D721Med (cell line): ENCODE measurements around the gene BCAM.
A peak's percentile ranks its signal among the peaks of the same experiment; 100 is the strongest.

ENCODE experiments used
- DNase-seq: peaks from one replicate; pipeline ENCODE4 v3.0.0; 2011; ENCODE audit warnings: low spot score; ENCODE audit not compliant: insufficient read length
- FAIRE-seq: peaks from 2 replicates; lab custom pipeline; 2011; peaks lifted over from hg19 to GRCh38; lab: Jason Lieb, UNC
- CTCF ChIP-seq: IDR thresholded peaks from 2 replicates; pipeline ENCODE4 v1.5.1; 2012; ENCODE audit warnings: mild to moderate bottlenecking, control low read depth; ENCODE audit not compliant: insufficient read depth; ENCODE audit errors: missing control alignments

BCAM gene

GRCh38 chr19:44818466-44819031, 9.6 kb downstream of the BCAM start:
- no peak for TF ChIP-seq CTCF
- peak; percentile 16 for DNase-seq
- FAIRE-seq, result no peak

- no peak for FAIRE-seq
- peak; percentile 10 for DNase-seq
- no peak for TF ChIP-seq CTCF
Observed at GRCh38 chr19:44819246-44819832, 10.4 kb downstream of the BCAM start.

- FAIRE-seq (no peak), DNase-seq (no peak)
- no peak for TF ChIP-seq CTCF
Observed at GRCh38 chr19:44820648-44821609, 12.0 kb downstream of the BCAM start.

- FAIRE-seq (no peak), DNase-seq (no peak)
- no peak for TF ChIP-seq CTCF
Observed at GRCh38 chr19:44822177-44822576, 13.3 kb downstream of the BCAM start.

GRCh38 chr19:44822670-44823372, 13.9 kb downstream of the BCAM start:
- no peak for TF ChIP-seq CTCF
- FAIRE-seq, result no peak
- no peak for DNase-seq

GRCh38 chr19:44823373-44823698, 14.4 kb downstream of the BCAM start:
- no peak for TF ChIP-seq CTCF
- FAIRE-seq (no peak), DNase-seq (no peak)
